ENCODE data around the gene DMRTC2.

Gene DMRTC2

GRCh38 chr19:41845001-41845050 is at the start of gene DMRTC2:
TSS of gene DMRTC2 (plus strand) at chr19:41845042. CDS start at chr19:41847429, 2,387 bp downstream.
- no peak for DNase-seq

GRCh38 chr19:41796362-41796761 is 48.5 kb upstream of the DMRTC2 start, which contains the start of gene CEACAM3:
TSS of gene CEACAM3 (plus strand) at chr19:41796587. CDS start at chr19:41796678, 91 bp downstream.
- no peak for DNase-seq

GRCh38 chr19:41796901-41797300 is 47.9 kb upstream of the DMRTC2 start:
- no peak for DNase-seq

DNA sequence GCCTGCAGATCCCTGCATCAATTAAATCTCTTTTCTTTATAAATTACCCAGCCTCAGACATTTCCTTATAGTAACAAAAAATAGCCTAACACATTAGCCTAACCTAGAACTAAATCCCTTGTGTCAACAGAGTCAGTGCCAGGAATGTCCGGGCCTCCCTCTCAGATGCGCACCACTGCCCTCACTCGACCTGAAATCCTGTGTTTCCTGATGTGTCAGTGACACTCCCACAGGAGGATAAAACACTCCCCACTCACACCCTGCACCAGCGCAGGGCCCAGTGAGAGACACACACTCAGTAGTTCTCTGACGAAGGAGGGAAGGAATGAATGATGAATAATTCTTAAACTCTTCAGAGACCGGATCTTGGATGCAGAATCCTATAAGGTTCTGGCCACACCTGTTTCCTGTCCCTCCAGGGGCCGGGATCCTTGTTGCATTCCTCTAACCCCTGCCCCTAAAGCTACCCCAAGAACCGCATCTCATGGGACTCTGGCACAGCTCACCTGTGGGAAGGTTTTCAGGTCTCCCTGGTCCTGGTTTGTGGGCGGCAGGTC is 45.3 kb upstream of the DMRTC2 start:
- DNase-seq = no peak

- DNase-seq = no peak
Observed at GRCh38 chr19:41801031-41801430, 43.8 kb upstream of the DMRTC2 start.

- no peak for DNase-seq
Observed at GRCh38 chr19:41801792-41802211, 43.0 kb upstream of the DMRTC2 start.

DNA sequence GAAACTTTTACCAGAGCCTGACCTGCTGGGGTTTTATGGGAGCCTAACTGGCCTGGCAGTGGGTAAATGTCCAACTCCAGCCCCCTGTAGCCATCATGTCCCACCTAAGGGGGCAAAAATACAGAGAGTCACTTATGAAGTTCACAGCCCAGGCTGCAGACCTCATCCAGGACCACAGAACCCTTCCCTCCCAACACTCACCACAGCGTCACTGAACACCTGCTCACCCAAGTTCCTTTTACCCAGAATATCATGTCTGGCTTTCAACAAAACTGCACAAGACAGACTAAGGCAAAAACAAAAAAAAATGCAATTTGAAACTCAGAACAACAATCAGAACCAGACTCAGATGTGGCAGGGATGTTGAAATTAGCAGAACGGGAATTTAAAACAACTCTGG is 42.1 kb upstream of the DMRTC2 start:
- DNase-seq = no peak

DNA sequence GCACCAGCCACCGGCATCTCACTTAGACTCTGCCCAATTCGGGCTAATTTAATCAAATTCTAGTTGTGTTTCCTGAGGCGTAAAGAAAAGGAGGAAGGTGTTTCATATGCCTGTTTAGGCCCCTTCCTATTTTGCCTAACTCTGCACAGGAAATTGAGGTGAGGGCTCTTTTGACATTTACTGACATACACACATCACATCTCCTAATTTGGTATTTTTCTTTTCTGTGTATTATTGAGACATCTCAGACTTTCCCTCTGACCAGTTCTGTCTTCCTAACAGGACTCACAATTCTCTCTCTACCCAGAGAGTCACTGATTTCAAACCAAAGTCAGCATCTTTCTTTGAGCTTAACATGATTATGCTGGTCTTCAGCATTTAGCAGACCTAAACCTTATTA is 40.5 kb upstream of the DMRTC2 start:
- no peak for DNase-seq

- no peak for DNase-seq
Observed at GRCh38 chr19:41807176-41807575, 37.7 kb upstream of the DMRTC2 start.

- no peak for DNase-seq
Observed at GRCh38 chr19:41808663-41809566, 35.9 kb upstream of the DMRTC2 start.

GRCh38 chr19:41810301-41810700 is 34.5 kb upstream of the DMRTC2 start:
- DNase-seq = no peak

DNA sequence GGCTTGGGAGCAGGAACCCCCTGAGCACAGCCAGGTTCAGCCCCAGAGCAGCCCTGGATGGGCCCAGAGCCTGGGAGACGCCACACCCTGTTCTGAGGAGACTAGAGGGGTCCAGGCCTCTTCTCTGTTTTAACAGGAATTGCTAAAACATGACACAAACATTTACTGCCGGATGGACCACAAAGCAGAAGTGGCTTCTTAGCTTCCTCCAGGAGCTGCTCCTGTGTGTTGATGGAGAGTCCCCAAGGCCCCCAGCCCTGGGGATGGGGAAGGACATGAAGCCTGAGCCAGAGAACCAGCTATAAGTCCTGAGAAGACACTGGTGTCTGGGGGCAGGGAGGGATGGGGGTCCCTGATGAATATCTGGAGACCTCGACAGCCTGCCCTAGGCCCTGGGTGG is 33.8 kb upstream of the DMRTC2 start:
- DNase-seq = no peak

DNA sequence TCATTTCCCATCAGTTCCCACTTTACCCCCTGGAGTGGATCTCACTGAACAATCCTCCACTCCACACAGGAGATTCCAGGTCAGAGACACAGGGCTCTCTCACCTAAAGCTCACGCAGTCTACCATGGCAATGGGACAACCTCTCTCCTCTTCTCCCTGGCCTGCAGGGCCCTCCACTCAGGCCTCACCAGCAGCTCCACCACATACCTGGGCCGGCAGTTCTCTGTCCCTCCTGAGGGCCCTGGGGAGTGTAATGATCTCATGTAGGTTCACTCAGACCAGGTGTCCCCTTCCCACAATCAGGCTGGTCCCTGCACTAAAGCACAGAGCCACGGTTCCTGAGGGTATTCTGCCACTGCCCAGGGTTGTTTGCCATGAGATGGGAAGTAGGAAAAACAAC is 32.9 kb upstream of the DMRTC2 start:
- no peak for DNase-seq

- DNase-seq = no peak
Observed at GRCh38 chr19:41813911-41814310, 30.9 kb upstream of the DMRTC2 start.

GRCh38 chr19:41815301-41815700 is 29.5 kb upstream of the DMRTC2 start:
- DNase-seq = no peak

DNA sequence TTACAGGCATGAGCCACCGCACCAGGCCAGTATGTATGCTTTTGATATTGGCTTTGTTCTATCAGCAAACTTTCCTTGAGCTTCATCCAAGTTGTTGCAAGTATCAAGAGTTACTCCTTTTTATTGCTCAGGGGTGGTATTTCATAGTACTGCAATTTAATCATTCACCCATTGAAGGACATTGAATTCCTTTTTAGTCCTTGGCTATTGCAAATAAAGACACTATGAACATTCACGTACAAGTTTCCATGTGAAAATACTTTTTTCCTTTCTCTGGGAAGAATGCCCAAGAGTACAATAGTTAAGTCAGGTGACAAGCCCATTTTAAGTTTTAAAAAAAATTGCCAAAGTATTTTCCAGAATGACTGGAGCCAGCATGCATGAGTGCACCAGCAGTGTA is 28.1 kb upstream of the DMRTC2 start:
- no peak for DNase-seq

DNA sequence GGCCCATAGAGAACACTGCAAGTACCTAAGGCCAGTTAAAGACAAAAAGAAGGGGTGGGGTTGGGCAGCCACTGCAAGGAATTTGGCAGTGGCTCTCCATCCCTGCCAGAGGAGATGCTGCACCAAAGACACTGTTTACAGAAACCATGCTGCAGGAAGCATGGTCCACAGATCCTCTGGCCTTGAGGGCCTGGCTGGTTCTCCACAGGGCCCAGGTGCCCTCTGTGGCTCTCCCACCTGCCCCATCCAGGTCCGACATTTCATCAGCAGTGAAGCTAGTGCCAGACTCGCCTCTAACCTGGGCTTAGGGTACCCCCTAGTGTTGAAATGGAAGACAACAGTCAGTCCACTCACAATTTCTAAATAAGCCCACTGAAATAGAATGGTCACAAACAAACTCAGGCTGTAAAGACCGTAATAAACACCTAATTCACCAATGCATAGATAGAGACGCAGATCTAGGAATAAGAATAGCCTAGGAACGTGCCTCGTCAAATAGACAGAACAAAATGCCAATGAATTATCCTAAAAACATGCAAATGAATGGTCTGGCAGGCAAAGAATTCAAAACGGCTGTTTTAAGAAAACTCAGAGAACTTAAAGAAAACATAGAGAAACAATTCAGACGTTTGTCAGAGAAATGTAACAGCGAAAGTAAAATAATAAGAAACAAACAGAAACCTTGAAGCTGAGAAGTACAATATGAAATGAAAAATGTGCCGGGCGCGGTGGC is 23.7 kb upstream of the DMRTC2 start:
- DNase-seq = peak; percentile 28

DNA sequence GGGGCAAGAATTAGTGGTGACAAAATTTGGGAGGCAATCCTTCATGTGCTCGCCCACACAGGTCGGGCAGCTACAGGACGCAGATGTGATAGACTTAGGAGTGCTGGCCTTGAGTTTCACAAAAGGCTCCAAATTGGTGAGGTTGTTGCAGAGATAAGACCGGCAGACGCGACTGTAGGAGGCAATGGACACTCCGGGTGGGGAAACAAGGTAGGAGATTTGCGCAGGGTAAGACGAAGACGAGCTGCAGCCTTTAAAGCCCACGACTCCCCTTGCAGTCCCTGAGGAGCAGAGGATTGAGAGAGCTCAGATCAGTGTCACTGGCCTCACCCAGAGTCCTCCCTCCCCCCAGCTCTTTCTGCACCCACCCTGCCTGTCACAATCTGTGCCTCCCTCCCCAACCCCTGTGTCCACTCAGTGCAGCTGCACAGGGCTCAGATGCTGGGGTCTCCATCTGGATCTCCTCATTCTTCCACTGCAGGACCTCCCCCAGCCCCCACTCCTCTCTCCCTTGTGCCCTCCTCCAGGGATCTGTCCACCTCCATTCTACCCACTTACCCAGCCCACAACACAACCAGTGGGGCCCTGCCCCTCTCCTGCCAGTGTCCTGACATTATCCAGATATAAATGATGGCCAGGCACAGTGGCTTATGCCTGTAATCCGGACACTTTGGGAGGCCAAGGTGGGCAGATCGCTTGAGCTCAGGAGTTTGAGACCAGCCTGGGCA is 6.7 kb upstream of the DMRTC2 start:
- DNase-seq = no peak

DNA sequence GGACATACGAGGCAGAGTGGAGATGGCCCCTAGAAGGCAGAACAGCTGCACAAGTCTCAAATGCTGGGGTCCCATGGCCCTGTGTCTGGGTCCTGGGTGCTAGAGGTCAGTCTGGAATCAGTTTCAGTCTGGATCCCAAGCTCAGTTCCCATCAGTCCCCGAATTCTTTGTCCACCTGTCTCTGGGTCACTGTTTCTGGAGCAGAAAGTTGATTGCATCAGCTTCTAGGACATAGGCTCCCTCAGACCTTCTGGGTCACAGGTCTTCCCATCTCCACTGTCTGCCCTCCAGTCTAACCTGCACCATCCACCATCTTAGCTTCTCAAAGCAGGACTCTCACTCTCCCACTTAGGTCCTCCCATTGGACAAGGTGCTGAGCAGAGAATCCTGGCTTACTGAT is 5.6 kb upstream of the DMRTC2 start:
- DNase-seq = no peak

DNA sequence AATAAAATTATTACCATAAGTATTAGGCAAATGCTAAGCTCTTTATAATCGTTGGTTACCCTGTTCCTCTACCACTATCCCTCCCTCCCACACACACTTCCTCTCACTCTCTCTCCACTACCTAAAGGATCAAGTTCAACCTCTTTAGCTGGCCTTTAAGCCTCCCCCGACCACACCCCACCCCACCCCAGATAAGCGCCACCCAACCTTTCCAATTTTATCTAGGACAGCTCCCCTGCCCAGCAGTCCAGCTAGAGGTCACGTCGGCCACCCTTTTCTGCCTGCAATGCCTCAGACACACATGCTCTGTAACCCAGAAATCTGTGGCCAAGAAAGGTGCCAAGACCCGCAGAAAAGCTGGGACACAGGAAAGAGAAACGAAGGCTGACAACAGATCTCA is 1.5 kb upstream of the DMRTC2 start:
- no peak for DNase-seq

GRCh38 chr19:41844601-41845000 is 241 bp upstream of the DMRTC2 start, which contains the start of gene LYPD4:
TSS of gene LYPD4 (minus strand) at chr19:41844683. CDS start at chr19:41839285, 5,398 bp downstream.
- DNase-seq = no peak

DNA sequence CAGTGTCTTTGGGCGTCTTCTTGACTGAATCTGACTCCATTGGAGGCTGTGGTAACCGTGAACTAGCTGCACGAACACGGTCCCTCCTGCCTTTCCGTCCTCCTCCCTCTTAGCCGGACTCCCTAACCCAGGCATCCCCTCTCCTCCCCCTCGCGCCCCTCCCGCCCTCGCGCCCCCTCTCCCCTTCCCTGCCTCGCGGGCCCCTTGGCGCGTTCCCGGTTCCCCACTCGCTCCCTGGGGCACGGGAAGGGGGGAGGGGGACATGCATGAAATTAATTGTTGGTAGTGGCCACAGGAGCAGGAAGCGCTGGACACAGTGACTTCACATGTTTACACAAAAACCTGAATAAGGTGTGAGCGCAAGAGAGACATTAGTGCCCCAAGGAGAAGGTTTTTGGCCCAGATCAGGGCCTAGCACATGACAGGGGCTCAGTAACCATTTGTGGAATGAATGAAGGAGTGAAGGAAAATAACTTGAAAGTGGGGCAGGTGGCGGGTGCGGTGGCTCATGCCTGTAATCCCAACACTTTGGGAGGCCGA is 279 bp downstream of the DMRTC2 start:
- no peak for DNase-seq

DNA sequence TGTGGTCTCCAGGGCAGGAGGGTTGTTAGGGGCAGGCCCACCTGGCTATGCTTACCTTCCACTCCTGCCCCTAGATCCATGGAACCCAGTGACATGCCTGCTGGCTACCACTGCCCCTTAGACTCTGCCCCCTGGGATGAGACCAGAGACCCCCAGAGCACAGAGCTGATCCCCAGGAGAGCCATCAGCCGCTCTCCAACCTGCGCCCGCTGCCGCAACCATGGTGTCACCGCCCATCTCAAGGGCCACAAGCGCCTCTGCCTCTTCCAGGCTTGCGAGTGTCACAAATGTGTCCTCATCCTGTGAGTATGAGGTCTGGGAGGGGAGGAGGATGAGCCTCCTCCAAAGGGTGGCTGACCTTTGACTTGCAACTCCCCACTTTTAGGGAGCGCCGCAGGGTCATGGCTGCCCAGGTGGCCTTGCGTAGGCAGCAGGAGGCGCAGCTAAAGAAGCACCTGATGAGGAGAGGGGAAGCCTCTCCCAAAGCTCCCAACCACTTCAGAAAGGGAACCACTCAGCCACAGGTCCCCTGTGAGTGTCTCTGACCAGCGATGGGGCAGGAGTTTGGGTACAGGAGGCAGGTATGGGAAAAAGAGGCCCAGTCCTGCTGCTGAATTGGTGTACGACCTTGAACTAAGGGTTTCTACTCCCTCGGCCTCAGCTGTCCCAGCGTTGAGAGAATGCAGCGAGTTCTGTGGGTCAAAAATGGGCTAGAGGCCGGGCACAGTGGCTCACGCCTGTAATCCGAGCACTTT is 2.7 kb downstream of the DMRTC2 start:
- no peak for DNase-seq

All from HCEC 1CT (cell line).